Stimulated activated CD8-positive, alpha-beta memory T cell treated with anti-CD3 and anti-CD28 coated beads, Interleukin-2, amount 100 ng/mL, for 1 hour (primary cell): Measurements from ENCODE around the gene CYP2J2.
"Not testable (repeated sequence)": the region's sequence is repeated elsewhere in the genome, so short reads cannot be mapped to it uniquely, and the experiment has no call there.

Experiments used
- DNase-seq, 2 donors: peaks; one replicate each; pipeline ENCODE4 v3.0.0-alpha.2; 2020; ENCODE audit warnings: low read depth in 2 of 2

CYP2J2 gene

GRCh38 chr1:59919746-59920145 lies 6.8 kb downstream of the CYP2J2 start:
- DNase-seq, result no peak

- DNase-seq, result no peak
Observed at GRCh38 chr1:59917785-59918180, 8.8 kb downstream of the CYP2J2 start.

GRCh38 chr1:59917026-59917784 lies 9.4 kb downstream of the CYP2J2 start:
- DNase-seq, result no peak

GRCh38 chr1:59915516-59915915 lies 11.1 kb downstream of the CYP2J2 start:
- no peak for DNase-seq

- not testable (repeated sequence) for DNase-seq
Observed at GRCh38 chr1:59914791-59915286, 11.7 kb downstream of the CYP2J2 start.

GRCh38 chr1:59908682-59909081 lies 17.9 kb downstream of the CYP2J2 start:
- DNase-seq, result no peak

- no peak for DNase-seq
Observed at GRCh38 chr1:59908084-59908483, 18.5 kb downstream of the CYP2J2 start.

GRCh38 chr1:59906931-59907330 lies 19.6 kb downstream of the CYP2J2 start:
- no peak for DNase-seq

- DNase-seq, result no peak
Observed at GRCh38 chr1:59903141-59903754, 23.3 kb downstream of the CYP2J2 start.

GRCh38 chr1:59901770-59902388 lies 24.7 kb downstream of the CYP2J2 start:
- no peak for DNase-seq

- no peak for DNase-seq
Observed at GRCh38 chr1:59900640-59901039, 25.9 kb downstream of the CYP2J2 start.

- no peak for DNase-seq
Observed at GRCh38 chr1:59898927-59899326, 27.6 kb downstream of the CYP2J2 start.

- no peak for DNase-seq
Observed at GRCh38 chr1:59897165-59897564, 29.4 kb downstream of the CYP2J2 start.

- no peak for DNase-seq
Observed at GRCh38 chr1:59892841-59893811, 33.4 kb downstream of the CYP2J2 start.

GRCh38 chr1:59885160-59885832 lies 41.3 kb downstream of the CYP2J2 start:
- DNase-seq, result no peak

- DNase-seq, result no peak
Observed at GRCh38 chr1:59880735-59881134, 45.8 kb downstream of the CYP2J2 start.

- DNase-seq, result no peak
Observed at GRCh38 chr1:59879996-59880505, 46.5 kb downstream of the CYP2J2 start.

- peak; percentile 1 to 12 for DNase-seq
Observed at GRCh38 chr1:59879574-59879973, 47.0 kb downstream of the CYP2J2 start.

- no peak for DNase-seq
Observed at GRCh38 chr1:59878370-59878769, 48.2 kb downstream of the CYP2J2 start.

GRCh38 chr1:59877108-59877682 lies 49.4 kb downstream of the CYP2J2 start:
- no peak for DNase-seq

GRCh38 chr1:59871746-59872145 lies 54.8 kb downstream of the CYP2J2 start:
- no peak for DNase-seq
